ENCODE data around the gene DLL4. TPM values are rescaled to one million over a fixed set of nuclear protein-coding genes. Genes with fewer than 3 reads are reported as not detected.

DLL4 gene
- total RNA-seq, 3 donors from 2014 or later: 3.5 to 10.5 (median 5.0) TPM

Other genes starting within 250 kb of the DLL4 start
- under 1 TPM in 1 of 3 donors, not detected in 2; 0.44 TPM for gene RAD51, start 234.2 kb upstream of the DLL4 start, total RNA-seq
- gene RMDN3, start 174.1 kb upstream of the DLL4 start, total RNA-seq: 10 to 100 TPM; 31.5 to 35.4 (median 34.4) TPM
- 100 to 1,000 TPM in 1 of 3 donors, 10 to 100 TPM in 2; 56.0 to 100 (median 61.9) TPM for gene GCHFR, start 165.3 kb upstream of the DLL4 start, total RNA-seq
- 1 to 10 TPM in 2 of 3 donors, under 1 TPM in 1; 0.48 to 4.7 (median 2.0) TPM for gene C15orf62, start 159.4 kb upstream of the DLL4 start, total RNA-seq
- gene ZFYVE19, start 122.3 kb upstream of the DLL4 start, total RNA-seq: 10 to 100 TPM; 19.4 to 58.8 (median 44.6) TPM
- gene DNAJC17, start 121.9 kb upstream of the DLL4 start, total RNA-seq: 10 to 100 TPM; 18.4 to 55.8 (median 24.3) TPM
- 1 to 10 TPM in 2 of 3 donors, not detected in 1; 1.3 to 4.9 TPM for gene PPP1R14D, start 100.6 kb upstream of the DLL4 start, total RNA-seq
- 100 to 1,000 TPM in 1 of 3 donors, 10 to 100 TPM in 1, 1 to 10 TPM in 1; 1.8 to 134 (median 86.5) TPM for gene SPINT1, start 85.3 kb upstream of the DLL4 start, total RNA-seq
- gene RHOV, start 55.1 kb upstream of the DLL4 start, total RNA-seq: 10 to 100 TPM in 1 of 3 donors, 1 to 10 TPM in 1, not detected in 1; 8.5 to 12.1 TPM
- gene VPS18, start 34.9 kb upstream of the DLL4 start, total RNA-seq: 10 to 100 TPM; 23.2 to 25.0 (median 23.9) TPM
- 10 to 100 TPM in 1 of 3 donors, 1 to 10 TPM in 1, under 1 TPM in 1; 0.32 to 11.9 (median 2.9) TPM for gene CHAC1, start 24.1 kb downstream of the DLL4 start, total RNA-seq
- 10 to 100 TPM; 27.2 to 47.7 (median 42.3) TPM for gene INO80, start 186.9 kb downstream of the DLL4 start, total RNA-seq

Data from breast epithelium (tissue), 3 donors.